KMS-11 (cell line): ENCODE measurements around the gene ABHD1.

Experiments
- H2AFZ ChIP-seq: fragments of 200-600 bp; sonication (generic); 2 replicates; pipeline ENCODE4 v1.6.1; 2016; ENCODE audit warnings: antibody characterized with exemption, mixed run types, low read depth
- H3K27ac ChIP-seq: fragments of 200-600 bp; sonication (generic); 2 replicates; pipeline ENCODE4 v1.6.1; 2016; ENCODE audit warnings: mild to moderate bottlenecking, mixed run types
- H3K27me3 ChIP-seq: fragments of 200-600 bp; sonication (generic); 2 replicates; pipeline ENCODE4 v1.6.1; 2017; ENCODE audit warnings: mild to moderate bottlenecking, low read depth, mixed run types, moderate library complexity; ENCODE audit not compliant: insufficient read depth
- H3K36me3 ChIP-seq: fragments of 200-600 bp; sonication (generic); 2 replicates; pipeline ENCODE4 v1.6.1; 2017; ENCODE audit warnings: mild to moderate bottlenecking, mixed run types; ENCODE audit not compliant: insufficient read depth
- H3K4me1 ChIP-seq: fragments of 200-600 bp; sonication (generic); 2 replicates; pipeline ENCODE4 v1.6.1; 2016; ENCODE audit warnings: mild to moderate bottlenecking, low read depth, mixed run types; ENCODE audit not compliant: poor library complexity, severe bottlenecking
- H3K4me2 ChIP-seq: fragments of 200-600 bp; sonication (generic); 2 replicates; pipeline ENCODE4 v1.7.0; 2016; ENCODE audit warnings: mild to moderate bottlenecking, mixed run types
- H3K4me3 ChIP-seq: fragments of 200-600 bp; sonication (generic); IDR thresholded peaks from 2 replicates; pipeline ENCODE4 v1.6.1; 2017; ENCODE audit warnings: low read depth, low read length, mixed read lengths; ENCODE audit not compliant: insufficient read depth
- H3K79me2 ChIP-seq: fragments of 200-600 bp; sonication (generic); 2 replicates; pipeline ENCODE4 v1.6.1; 2016; ENCODE audit warnings: low read depth, mixed run types; ENCODE audit not compliant: insufficient read depth
- H3K9ac ChIP-seq: fragments of 200-600 bp; sonication (generic); 2 replicates; pipeline ENCODE4 v1.6.1; 2016; ENCODE audit warnings: mild to moderate bottlenecking, mixed run types
- H4K20me1 ChIP-seq: fragments of 200-600 bp; sonication (generic); 2 replicates; pipeline ENCODE4 v1.6.1; 2016; ENCODE audit warnings: mild to moderate bottlenecking, mixed run types; ENCODE audit not compliant: insufficient read depth
- TF ChIP-seq, protein P1 (sequence below): fragments of 200-600 bp; sonication (generic); conservative IDR thresholded peaks from 2 replicates; pipeline ENCODE4 v1.6.1; 2017; ENCODE audit warnings: low read depth, mild to moderate bottlenecking, antibody characterized with exemption, low read length, moderate library complexity, mixed read lengths

ABHD1 gene

DNA sequence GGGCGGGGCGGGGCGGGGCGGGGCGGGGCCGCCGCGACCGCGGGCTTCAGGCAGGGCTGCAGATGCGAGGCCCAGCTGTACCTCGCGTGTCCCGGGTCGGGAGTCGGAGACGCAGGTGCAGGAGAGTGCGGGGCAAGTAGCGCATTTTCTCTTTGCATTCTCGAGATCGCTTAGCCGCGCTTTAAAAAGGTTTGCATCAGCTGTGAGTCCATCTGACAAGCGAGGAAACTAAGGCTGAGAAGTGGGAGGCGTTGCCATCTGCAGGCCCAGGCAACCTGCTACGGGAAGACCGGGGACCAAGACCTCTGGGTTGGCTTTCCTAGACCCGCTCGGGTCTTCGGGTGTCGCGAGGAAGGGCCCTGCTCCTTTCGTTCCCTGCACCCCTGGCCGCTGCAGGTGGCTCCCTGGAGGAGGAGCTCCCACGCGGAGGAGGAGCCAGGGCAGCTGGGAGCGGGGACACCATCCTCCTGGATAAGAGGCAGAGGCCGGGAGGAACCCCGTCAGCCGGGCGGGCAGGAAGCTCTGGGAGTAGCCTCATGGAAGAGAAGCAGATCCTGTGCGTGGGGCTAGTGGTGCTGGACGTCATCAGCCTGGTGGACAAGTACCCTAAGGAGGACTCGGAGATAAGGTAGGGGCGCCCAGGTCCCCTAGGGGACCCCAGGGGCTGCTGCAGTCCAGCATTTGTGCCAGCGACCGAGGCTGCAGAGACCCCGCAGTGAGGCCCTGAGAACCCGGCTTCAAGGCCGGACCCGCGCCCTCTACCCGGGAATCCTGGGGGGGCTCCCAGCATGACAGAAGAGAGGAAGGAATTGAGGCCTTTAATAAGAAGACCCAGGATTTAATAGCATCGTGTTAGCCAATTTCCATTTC lies 36.7 kb upstream of the ABHD1 start, which contains the start of gene KHK:
Gene KHK, plus strand, starts transcription at position 49 of the 870 bp plus-strand sequence. Its CDS starts 488 bp downstream, at position 537.
- peak within 1 kb of the TSS; percentile 82 for H3K4me3 ChIP-seq
- H3K4me1 ChIP-seq: peaks cover 11% of the 10 kb centered on the region

DNA sequence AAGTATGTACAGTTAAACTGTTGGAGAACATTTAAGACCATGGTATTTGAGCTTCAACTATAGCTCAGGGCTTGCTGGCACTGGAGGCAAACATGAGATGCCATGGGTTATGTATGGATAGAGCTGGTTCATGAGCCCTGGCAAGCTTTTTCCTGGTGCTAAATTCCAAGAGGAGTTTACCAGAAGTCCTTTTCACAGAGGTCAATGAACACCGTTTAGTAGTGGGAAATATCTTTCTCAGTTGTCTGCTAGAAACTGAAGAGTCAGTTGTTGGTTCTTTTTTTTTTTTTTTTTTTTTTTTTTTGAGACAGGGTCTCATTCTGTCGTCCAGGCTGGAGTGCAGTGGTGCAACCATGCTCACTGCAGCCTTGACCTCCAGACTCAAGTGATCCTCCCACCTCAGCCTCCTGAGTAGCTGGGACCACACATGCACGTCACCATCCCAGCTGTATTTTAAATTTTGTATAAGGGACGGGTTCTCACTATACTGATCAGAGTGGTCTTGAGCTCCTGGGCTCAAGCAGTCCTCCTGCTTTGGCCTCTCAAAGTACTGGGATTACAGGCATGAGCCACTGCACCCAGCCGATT lies 35.7 kb upstream of the ABHD1 start:
- H3K27ac ChIP-seq: no peak overlapping the region; the same call in 1 of the 2 replicates
- H3K79me2 ChIP-seq: no peaks in the 10 kb centered on the region
- no peaks in the 10 kb centered on the region for H3K36me3 ChIP-seq
- peaks cover 9% of the 10 kb centered on the region for H3K4me1 ChIP-seq
- no peaks in the 10 kb centered on the region for H3K27me3 ChIP-seq
- H3K9ac ChIP-seq: peak overlapping the region; percentile 60; the same call in 1 of the 2 replicates
- H2AFZ ChIP-seq: peak overlapping the region; percentile 83; the same call in 1 of the 2 replicates
- no peaks in the 10 kb centered on the region for H4K20me1 ChIP-seq
- H3K4me2 ChIP-seq: peak overlapping the region; percentile 75
- TF ChIP-seq, protein P1, sequence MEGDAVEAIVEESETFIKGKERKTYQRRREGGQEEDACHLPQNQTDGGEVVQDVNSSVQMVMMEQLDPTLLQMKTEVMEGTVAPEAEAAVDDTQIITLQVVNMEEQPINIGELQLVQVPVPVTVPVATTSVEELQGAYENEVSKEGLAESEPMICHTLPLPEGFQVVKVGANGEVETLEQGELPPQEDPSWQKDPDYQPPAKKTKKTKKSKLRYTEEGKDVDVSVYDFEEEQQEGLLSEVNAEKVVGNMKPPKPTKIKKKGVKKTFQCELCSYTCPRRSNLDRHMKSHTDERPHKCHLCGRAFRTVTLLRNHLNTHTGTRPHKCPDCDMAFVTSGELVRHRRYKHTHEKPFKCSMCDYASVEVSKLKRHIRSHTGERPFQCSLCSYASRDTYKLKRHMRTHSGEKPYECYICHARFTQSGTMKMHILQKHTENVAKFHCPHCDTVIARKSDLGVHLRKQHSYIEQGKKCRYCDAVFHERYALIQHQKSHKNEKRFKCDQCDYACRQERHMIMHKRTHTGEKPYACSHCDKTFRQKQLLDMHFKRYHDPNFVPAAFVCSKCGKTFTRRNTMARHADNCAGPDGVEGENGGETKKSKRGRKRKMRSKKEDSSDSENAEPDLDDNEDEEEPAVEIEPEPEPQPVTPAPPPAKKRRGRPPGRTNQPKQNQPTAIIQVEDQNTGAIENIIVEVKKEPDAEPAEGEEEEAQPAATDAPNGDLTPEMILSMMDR: no peak
- no peak overlapping the region for H3K4me3 ChIP-seq

More for the DNA sequence above, 36.7 kb upstream of the ABHD1 start, which contains the start of gene KHK:
- Histone ChIP-seq H2AFZ (peak within 1 kb of the TSS; percentile 90), H3K4me2 (peak within 1 kb of the TSS; percentile 75), H3K27ac (peak within 1 kb of the TSS; percentile 78), H3K79me2 (no peaks in the 10 kb centered on the region), H3K36me3 (no peaks in the 10 kb centered on the region), H4K20me1 (no peaks in the 10 kb centered on the region), H3K27me3 (no peaks in the 10 kb centered on the region), H3K9ac (peak within 1 kb of the TSS; percentile 76; the same call in 1 of the 2 replicates)
- TF ChIP-seq, protein P1: no peak

DNA sequence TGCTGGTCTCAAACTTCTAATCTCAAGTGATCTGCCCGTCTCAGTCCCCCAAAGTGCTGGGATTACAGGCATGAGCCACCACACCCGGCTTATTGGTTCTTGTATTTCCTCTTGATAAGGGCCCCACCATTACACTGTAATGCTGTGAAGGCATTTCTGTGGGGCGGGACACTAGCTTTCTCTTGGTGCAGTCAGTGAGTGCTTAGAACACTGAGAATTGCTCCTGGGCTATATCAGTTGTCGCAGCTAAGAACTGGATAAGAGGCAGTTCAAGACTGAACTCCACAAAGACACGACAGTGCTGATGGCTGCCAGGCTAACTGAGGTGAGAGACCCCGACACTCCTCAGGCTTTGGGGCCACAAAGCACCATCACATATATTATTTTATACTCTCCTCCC lies 35.0 kb upstream of the ABHD1 start:
- H3K4me2 ChIP-seq: no peak overlapping the region; the same call in 1 of the 2 replicates
- TF ChIP-seq, protein P1: no peak
- no peak overlapping the region for H3K27ac ChIP-seq
- no peak overlapping the region for H3K9ac ChIP-seq
- no peak overlapping the region for H2AFZ ChIP-seq
- no peaks in the 10 kb centered on the region for H3K27me3 ChIP-seq
- H3K36me3 ChIP-seq: no peaks in the 10 kb centered on the region
- no peaks in the 10 kb centered on the region for H4K20me1 ChIP-seq
- no peaks in the 10 kb centered on the region for H3K79me2 ChIP-seq
- no peak overlapping the region for H3K4me3 ChIP-seq
- peaks cover 9% of the 10 kb centered on the region for H3K4me1 ChIP-seq

DNA sequence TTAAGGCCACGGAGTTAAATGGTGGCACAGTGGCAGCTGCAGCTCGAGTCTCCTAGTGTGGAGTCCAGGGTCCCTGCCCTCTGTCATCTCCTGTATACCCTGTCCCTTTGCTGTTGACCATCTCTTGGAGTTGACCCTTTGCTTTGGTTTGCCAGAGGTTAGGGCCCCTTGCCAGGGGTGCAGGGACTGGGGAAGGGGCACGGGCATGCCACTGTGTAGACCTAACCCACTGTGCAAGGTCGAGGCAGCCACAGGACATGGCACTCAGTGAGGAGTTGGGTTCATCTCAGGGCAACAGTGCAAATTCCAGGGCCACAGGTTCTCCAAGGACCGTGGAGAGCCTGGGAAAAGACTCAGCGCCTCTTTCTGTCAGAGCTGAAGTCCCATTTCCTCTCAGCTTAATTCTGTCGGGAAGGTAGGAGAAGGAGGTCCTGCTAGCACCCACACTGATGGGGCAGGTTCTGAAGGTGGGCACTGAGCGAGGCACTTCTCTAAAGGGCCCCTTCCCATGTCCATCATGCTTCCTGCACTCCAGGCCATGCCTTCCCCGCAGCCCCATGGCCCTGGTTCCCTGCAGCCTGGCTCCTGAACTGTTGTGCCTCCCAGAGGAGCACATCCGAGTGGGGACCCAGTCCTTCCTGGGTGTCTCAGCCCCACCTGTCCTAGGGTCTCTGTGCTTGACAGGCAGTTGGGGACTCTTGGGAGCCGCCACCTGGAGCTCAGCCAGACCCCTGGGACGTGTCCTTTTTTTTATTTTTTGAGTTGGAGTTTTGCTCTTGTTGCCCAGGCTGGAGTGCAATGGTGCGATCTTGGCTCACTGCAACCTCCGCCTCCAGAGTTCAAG lies 34.3 kb upstream of the ABHD1 start:
- Histone ChIP-seq H3K36me3 (no peaks in the 10 kb centered on the region), H4K20me1 (no peaks in the 10 kb centered on the region), H3K27me3 (no peaks in the 10 kb centered on the region), H3K27ac (no peak overlapping the region), H3K4me1 (peaks cover 9% of the 10 kb centered on the region), H3K79me2 (no peaks in the 10 kb centered on the region), H3K4me3 (no peak overlapping the region), H3K9ac (no peak overlapping the region), H3K4me2 (no peak overlapping the region), H2AFZ (no peak overlapping the region)
- TF ChIP-seq, protein P1: no peak
